Pons (tissue), 1 donor: ENCODE data around the gene TBCCD1.

Experiments used
- DNase-seq: peaks from one replicate; pipeline ENCODE4 v3.0.0-alpha.2; 2016; ENCODE audit warnings: low spot score

Gene TBCCD1, protein sequence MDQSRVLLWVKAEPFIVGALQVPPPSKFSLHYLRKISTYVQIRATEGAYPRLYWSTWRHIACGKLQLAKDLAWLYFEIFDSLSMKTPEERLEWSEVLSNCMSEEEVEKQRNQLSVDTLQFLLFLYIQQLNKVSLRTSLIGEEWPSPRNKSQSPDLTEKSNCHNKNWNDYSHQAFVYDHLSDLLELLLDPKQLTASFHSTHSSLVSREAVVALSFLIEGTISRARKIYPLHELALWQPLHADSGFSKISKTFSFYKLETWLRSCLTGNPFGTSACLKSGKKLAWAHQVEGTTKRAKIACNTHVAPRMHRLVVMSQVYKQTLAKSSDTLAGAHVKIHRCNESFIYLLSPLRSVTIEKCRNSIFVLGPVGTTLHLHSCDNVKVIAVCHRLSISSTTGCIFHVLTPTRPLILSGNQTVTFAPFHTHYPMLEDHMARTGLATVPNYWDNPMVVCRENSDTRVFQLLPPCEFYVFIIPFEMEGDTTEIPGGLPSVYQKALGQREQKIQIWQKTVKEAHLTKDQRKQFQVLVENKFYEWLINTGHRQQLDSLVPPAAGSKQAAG

GRCh38 chr3:186567072-186567921, at the start of gene TBCCD1:
Gene TBCCD1, minus strand, starts transcription at chr3:186567339. Its CDS starts 3,010 bp downstream, at chr3:186564329.
- peak; percentile 82 for DNase-seq

GRCh38 chr3:186616299-186616617, 49.1 kb upstream of the TBCCD1 start:
- DNase-seq, result no peak

GRCh38 chr3:186614597-186615483, 47.7 kb upstream of the TBCCD1 start:
- peak; percentile 72 for DNase-seq

DNA sequence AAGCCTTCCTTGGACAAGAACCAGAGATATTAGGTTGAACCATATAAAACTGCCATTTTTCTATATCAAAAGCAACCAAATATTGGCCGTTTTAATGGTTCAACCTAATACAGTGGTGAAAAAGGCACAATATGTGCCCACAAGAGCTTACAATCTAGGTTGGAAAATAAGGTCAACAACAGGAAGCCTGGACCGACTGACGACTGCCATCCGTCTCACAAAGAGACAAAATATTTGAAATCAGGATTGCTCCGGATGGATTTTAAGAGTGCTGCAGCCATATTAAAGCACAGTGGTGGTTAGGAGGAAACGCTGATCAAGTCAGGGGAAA, 47.1 kb upstream of the TBCCD1 start:
- DNase-seq, result no peak

DNA sequence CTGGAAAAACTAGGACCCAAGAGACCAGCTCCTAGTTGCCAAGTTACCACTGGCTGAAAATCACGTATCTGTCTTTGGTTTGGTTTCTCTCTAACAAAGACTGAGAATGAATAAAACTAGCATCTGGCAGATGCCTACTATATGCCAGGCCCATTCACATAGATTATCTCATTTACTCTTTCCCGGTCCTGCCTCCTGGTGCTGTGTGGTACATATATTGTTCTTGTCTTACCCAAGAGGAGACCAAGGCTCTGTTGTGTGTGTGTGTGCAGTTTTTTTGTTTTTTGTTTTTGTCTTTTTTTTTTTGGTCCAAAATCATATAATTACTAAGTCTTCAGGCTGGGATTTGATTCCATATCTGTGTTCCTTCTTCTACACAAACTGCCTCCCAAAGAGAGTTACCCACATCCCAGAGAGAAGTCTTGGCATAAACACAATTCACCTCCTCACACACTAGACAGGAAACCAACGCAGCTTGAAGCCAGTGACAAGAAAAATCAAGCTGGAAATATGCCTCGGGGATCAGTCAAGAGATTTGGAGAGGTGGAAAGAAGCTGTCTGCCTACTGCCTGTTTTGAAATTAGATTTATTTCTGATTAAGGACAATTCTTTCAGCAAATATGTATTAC, 46.6 kb upstream of the TBCCD1 start:
- DNase-seq, result no peak

GRCh38 chr3:186612721-186613636, 45.8 kb upstream of the TBCCD1 start, which contains the start of gene AHSG:
Gene AHSG, plus strand, starts transcription at chr3:186613060. Its CDS starts 82 bp downstream, at chr3:186613142.
- no peak for DNase-seq

GRCh38 chr3:186612065-186612464, 44.9 kb upstream of the TBCCD1 start:
- DNase-seq, result no peak

DNA sequence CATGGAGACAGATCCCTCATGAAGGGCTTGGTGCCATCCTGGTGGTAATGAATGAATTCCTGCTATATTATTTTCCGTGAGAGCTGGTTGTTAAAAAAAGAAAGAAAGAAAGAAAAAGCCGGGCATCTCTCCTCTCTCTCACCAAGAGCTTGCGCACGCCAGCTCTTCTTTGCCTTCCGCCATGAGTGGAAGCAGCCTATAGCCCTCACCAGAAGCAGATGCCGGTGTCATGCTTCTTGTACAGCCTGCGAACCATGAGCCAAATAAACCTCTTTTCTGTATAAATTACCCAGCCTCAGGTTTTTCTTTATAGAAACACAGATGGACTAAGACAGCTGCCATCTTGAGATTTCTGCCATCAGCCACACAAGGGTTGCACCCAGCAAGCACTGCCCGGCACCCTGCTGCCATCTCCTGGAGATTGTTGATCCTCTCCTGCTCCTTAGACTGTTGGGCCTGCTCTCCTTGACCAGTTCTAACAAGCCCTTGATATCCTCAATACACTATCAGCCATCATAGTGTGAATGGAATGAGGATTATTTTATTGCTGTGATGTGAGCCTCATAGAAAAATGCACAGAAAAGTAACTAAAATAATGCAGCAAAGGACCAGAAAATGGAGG, 42.2 kb upstream of the TBCCD1 start:
- no peak for DNase-seq

- DNase-seq, result no peak
Measured at GRCh38 chr3:186608624-186609215, 41.6 kb upstream of the TBCCD1 start.

- DNase-seq, result no peak
Measured at GRCh38 chr3:186605561-186606545, 38.7 kb upstream of the TBCCD1 start.

- DNase-seq, result no peak
Measured at GRCh38 chr3:186605078-186605477, 37.9 kb upstream of the TBCCD1 start.

- no peak for DNase-seq
Measured at GRCh38 chr3:186603159-186603558, 36.0 kb upstream of the TBCCD1 start.

DNA sequence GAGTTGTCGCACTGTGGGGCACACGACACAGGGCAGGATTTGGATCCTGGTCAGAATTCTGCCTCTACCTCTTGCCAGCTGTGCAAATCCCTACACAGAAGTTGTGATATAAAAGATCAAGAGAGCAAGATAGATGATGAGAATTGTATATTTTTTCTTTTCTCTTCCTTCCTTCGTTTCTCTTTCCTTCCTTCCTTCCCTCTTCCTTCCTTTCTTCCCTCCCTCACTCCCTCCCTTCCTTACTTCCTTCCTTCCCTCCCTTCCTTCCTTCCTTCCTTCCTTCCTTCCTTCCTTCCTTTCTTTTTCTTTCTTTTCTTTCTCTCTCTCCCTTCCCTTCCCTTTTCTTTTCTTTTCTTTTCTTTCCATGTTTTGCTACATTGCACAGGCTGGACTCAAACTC, 33.8 kb upstream of the TBCCD1 start:
- DNase-seq, result no peak

GRCh38 chr3:186599785-186600166, 32.6 kb upstream of the TBCCD1 start:
- no peak for DNase-seq

GRCh38 chr3:186599142-186599784, 32.1 kb upstream of the TBCCD1 start:
- DNase-seq, result no peak

- no peak for DNase-seq
Measured at GRCh38 chr3:186598794-186599141, 31.6 kb upstream of the TBCCD1 start.

GRCh38 chr3:186598108-186598784, 31.1 kb upstream of the TBCCD1 start:
- DNase-seq, result no peak
